GM12878 (cell line): ENCODE data around the gene CD2.

Experiments used
- BMI1 ChIP-seq: fragments of 450-650 bp; IDR thresholded peaks from 2 replicates; pipeline ENCODE4 v1.6.1; 2016; ENCODE audit warnings: mild to moderate bottlenecking, moderate library complexity, borderline replicate concordance
- CTCF ChIP-seq, 3 experiments: IDR thresholded peaks in 2 of 3; conservative IDR thresholded peaks in 1 of 3; 2 replicates each; pipeline ENCODE4 v1.5.1; 2011; ENCODE audit warnings: low read depth in 3 of 3, low read length in 3 of 3, mild to moderate bottlenecking in 3 of 3, control low read depth in 2 of 3, moderate library complexity in 2 of 3, inconsistent platforms in 1 of 3, mixed read lengths in 1 of 3; ENCODE audit not compliant: control insufficient read depth in 2 of 3, insufficient read depth in 1 of 3; ENCODE audit errors: extremely low read depth in 1 of 3
- RCOR1 ChIP-seq: conservative IDR thresholded peaks from 2 replicates; pipeline ENCODE4 v1.6.1; 2012; ENCODE audit warnings: low read depth, low read length, improper control_type of control experiment
- TAF1 ChIP-seq: IDR thresholded peaks from 2 replicates; pipeline ENCODE4 v1.6.1; 2011; ENCODE audit warnings: mild to moderate bottlenecking, low read depth, low read length, borderline replicate concordance
- ZNF274 ChIP-seq: IDR thresholded peaks from one replicate; pipeline ENCODE4 v1.8.0; 2011; ENCODE audit not compliant: insufficient read length, insufficient read depth

- TF ChIP-seq RCOR1, result no peak
- no peak for TF ChIP-seq BMI1
- no peak for TF ChIP-seq TAF1
- no peak for TF ChIP-seq ZNF274
- TF ChIP-seq CTCF (IDR thresholded peaks at IDR 0.05 in 2 of 3, conservative IDR thresholded peaks at IDR 0.05 in 1 of 3; ENCODE audit: control insufficient read depth in 2 of 3, extremely low read depth in 1 of 3, insufficient read depth in 1 of 3, low read depth in 3 of 3, low read length in 3 of 3), result no peak
Observed at GRCh38 chr1:116751621-116752020, 2.6 kb upstream of the CD2 start.
